Esophagus (tissue), 2 donors: ENCODE measurements around the gene DRP2. TPM values are rescaled to one million over a fixed set of nuclear protein-coding genes. Genes with fewer than 3 reads are reported as not detected.
"Not testable (repeated sequence)": the region's sequence is repeated elsewhere in the genome, so short reads cannot be mapped to it uniquely, and the experiment has no call there.

Experiments
- H3K27ac ChIP-seq, 2 donors: one replicate each; pipeline ENCODE4 v1.5.1; 2013; ENCODE audit warnings: low read depth in 2 of 2, mild to moderate bottlenecking in 2 of 2, inconsistent platforms in 1 of 2, low read length in 1 of 2, moderate library complexity in 1 of 2
- H3K27me3 ChIP-seq, 2 donors: one replicate each; pipeline ENCODE4 v1.6.1; 2013; ENCODE audit warnings: low read length in 2 of 2, control low read depth in 1 of 2, mild to moderate bottlenecking in 1 of 2; ENCODE audit not compliant: insufficient read depth in 2 of 2, control insufficient read depth in 1 of 2
- H3K36me3 ChIP-seq, 2 donors: one replicate each; pipeline ENCODE4 v1.6.1; 2013; ENCODE audit warnings: low read length in 1 of 2; ENCODE audit not compliant: control insufficient read depth in 2 of 2, insufficient read depth in 2 of 2
- H3K4me1 ChIP-seq, 2 donors: one replicate each; pipeline ENCODE4 v1.6.1; 2013; ENCODE audit warnings: low read length in 1 of 2; ENCODE audit not compliant: control insufficient read depth in 2 of 2, insufficient read depth in 2 of 2
- H3K4me3 ChIP-seq, 2 donors: one replicate each; pipeline ENCODE4 v1.5.1; 2013; ENCODE audit warnings: low read length in 2 of 2, mild to moderate bottlenecking in 2 of 2, low read depth in 1 of 2, moderate library complexity in 1 of 2
- H3K9me3 ChIP-seq, 2 donors: one replicate each; pipeline ENCODE4 v1.6.1; 2013; ENCODE audit warnings: mild to moderate bottlenecking in 2 of 2, low read depth in 1 of 2, low read length in 1 of 2, moderate library complexity in 1 of 2; ENCODE audit not compliant: control insufficient read depth in 2 of 2, insufficient read depth in 1 of 2
- WGBS, 2 donors: extraction: QIAGEN DNeasy Blood & Tissue Kit; methylation state at CpG; one replicate each; pipeline ENCODE4 v1.1.7; 2013; 5-methylcytosine and 5-hydroxymethylcytosine counted together
- polyA plus RNA-seq, 2 donors: library from polyadenylated mRNA; stranded (reverse); fragments of 200-250 nt; gene quantifications; one replicate each; pipeline ENCODE4 v1.2.3, GENCODE V29; 2013
- donor health status: healthy with polysubstance abuse.
- donor health status: Bipolar disorder and iron deficiency.

DRP2 gene
- polyA plus RNA-seq: under 1 TPM; 0.06 TPM

- no peak within 1 kb of the TSS for H3K4me3 ChIP-seq
- no peak within 1 kb of the TSS for H3K27ac ChIP-seq
- WGBS, 2 donors: 68 to 72% methylated on average over 7 of the region's 7 CpGs
Observed at GRCh38 chrX:101219116-101219863, at the start of gene DRP2. DRP2 (plus strand) TSS chrX:101219786; CDS start chrX:101231648, 11,862 bp downstream.

DNA sequence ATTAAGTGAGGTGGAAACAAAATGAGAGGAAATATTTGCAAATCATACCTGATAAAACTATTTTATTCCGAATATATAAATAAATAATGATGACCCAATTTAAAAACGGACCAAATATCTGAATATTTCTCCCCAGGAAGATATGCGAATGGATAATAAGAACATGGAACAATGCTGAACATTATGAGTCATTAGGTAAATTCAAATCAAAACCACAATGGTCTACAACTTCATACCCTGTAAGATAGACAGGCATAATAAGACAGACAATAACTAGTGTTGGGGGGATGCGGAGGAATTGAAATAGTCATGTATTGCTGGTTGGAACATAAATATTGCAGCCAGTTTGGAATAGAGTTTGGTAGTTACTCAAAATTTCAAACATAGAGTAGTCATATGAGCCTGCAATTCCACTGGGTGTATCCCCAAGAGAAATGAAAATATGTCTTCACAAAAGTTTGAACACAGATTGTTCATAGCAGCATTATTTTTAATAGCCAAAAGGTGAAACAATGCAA lies 47.6 kb upstream of the DRP2 start:
- Histone ChIP-seq H3K27ac (no peak overlapping the region), H3K4me1 (no peaks in the 10 kb centered on the region), H3K4me3 (no peak overlapping the region), H3K27me3 (peaks cover 0 to 2% of the 10 kb centered on the region in 2 donors), H3K36me3 (no peaks in the 10 kb centered on the region), H3K9me3 (no peaks in the 10 kb centered on the region)
- WGBS, 2 donors: 60 to 61% methylated on average over 4 of the region's 4 CpGs

More at GRCh38 chrX:101219116-101219863, at the start of gene DRP2:
- H3K27me3 ChIP-seq: no peaks in the 10 kb centered on the region
- H3K9me3 ChIP-seq: no peaks in the 10 kb centered on the region
- no peaks in the 10 kb centered on the region for H3K4me1 ChIP-seq
- H3K36me3 ChIP-seq: no peaks in the 10 kb centered on the region

DNA sequence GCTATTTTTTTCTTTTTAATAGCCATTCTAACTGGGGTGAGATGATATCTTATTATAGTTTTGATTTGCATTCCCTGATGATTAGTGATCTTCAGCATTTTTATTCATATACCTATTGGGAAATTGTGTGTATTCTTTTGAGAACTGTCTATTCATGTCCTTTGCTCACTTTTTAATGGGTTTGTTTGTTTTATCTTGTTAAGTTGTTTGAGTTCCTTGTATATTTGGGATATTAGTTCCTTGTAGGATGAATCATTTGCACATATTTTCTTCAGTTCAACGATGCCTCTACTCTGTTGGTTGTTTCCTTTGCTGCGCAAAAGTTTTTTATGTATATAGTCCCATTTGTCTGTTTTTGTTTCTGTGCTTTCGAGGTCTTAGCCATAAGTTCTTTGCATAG lies 43.1 kb upstream of the DRP2 start:
- Histone ChIP-seq H3K4me3 (no peak overlapping the region), H3K36me3 (no peaks in the 10 kb centered on the region), H3K4me1 (no peaks in the 10 kb centered on the region), H3K27me3 (peaks cover 0 to 2% of the 10 kb centered on the region in 2 donors), H3K9me3 (no peaks in the 10 kb centered on the region), H3K27ac (no peak overlapping the region)
- WGBS, 2 donors: 73 to 82% methylated on average over 3 of the region's 3 CpGs

DNA sequence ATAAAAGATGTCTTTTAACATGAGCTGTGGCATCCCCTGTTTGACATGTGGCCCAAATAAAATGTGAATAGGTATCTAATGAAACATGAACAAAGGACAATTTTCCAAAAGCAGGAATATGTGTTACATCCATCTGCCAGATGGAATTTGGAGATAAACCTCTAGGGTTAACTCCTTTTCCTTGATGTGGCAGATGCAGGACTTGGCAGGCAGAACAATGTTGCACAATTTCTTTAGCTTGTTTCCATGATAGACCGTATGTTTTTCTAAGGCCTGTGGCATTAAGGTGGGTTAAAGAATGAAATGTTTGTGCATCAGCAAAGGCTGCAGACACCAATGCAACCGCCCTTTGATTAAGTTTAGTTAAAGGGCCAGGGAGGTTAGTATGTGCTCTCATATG lies 34.7 kb upstream of the DRP2 start:
- not testable (repeated sequence) for H3K4me1 ChIP-seq, H3K9me3 ChIP-seq, H3K36me3 ChIP-seq, H3K4me3 ChIP-seq, H3K27me3 ChIP-seq, H3K27ac ChIP-seq
- 33 to 59% methylated on average over 2 of the region's 2 CpGs for WGBS, 2 donors

GRCh38 chrX:101187961-101188360 lies 31.6 kb upstream of the DRP2 start:
- H3K9me3 ChIP-seq, H3K36me3 ChIP-seq, H3K4me1 ChIP-seq, H3K27ac ChIP-seq, H3K27me3 ChIP-seq, H3K4me3 ChIP-seq: not testable (repeated sequence)
- 56 to 78% methylated on average over 5 of the region's 5 CpGs for WGBS, 2 donors

GRCh38 chrX:101190736-101191135 lies 28.9 kb upstream of the DRP2 start:
- no peaks in the 10 kb centered on the region for H3K4me1 ChIP-seq
- no peaks in the 10 kb centered on the region for H3K27me3 ChIP-seq
- 59 to 82% methylated on average over 1 of the region's 1 CpG for WGBS, 2 donors
- no peak overlapping the region for H3K4me3 ChIP-seq
- H3K27ac ChIP-seq: no peak overlapping the region
- H3K36me3 ChIP-seq: no peaks in the 10 kb centered on the region
- H3K9me3 ChIP-seq: no peaks in the 10 kb centered on the region

- 22 to 35% methylated on average over 46 to 50 of the region's 50 CpGs for WGBS, 2 donors
- H3K27me3 ChIP-seq: no peaks in the 10 kb centered on the region
- H3K9me3 ChIP-seq: no peaks in the 10 kb centered on the region
- H3K27ac ChIP-seq: no peak overlapping the region
- no peaks in the 10 kb centered on the region for H3K36me3 ChIP-seq
- H3K4me3 ChIP-seq: peak overlapping the region in 1 of 2 donors; percentile 28
- H3K4me1 ChIP-seq: no peaks in the 10 kb centered on the region
Observed at GRCh38 chrX:101191217-101191750, 28.3 kb upstream of the DRP2 start.

GRCh38 chrX:101195442-101196173 lies 24.0 kb upstream of the DRP2 start:
- no peak overlapping the region for H3K4me3 ChIP-seq
- no peaks in the 10 kb centered on the region for H3K36me3 ChIP-seq
- 54 to 76% methylated on average over 3 of the region's 3 CpGs for WGBS, 2 donors

GRCh38 chrX:101203761-101204351 lies 15.7 kb upstream of the DRP2 start:
- no peaks in the 10 kb centered on the region for H3K4me1 ChIP-seq
- no peaks in the 10 kb centered on the region for H3K27me3 ChIP-seq
- no peaks in the 10 kb centered on the region for H3K9me3 ChIP-seq
- no peak overlapping the region for H3K27ac ChIP-seq
- H3K36me3 ChIP-seq: no peaks in the 10 kb centered on the region
- H3K4me3 ChIP-seq: no peak overlapping the region
- WGBS, 2 donors: 23 to 40% methylated on average over 2 of the region's 2 CpGs

More at GRCh38 chrX:101195442-101196173, 24.0 kb upstream of the DRP2 start:
- Histone ChIP-seq H3K27ac (no peak overlapping the region), H3K27me3 (no peaks in the 10 kb centered on the region), H3K9me3 (no peaks in the 10 kb centered on the region), H3K4me1 (no peaks in the 10 kb centered on the region)
